OCI-LY1 (cell line): ENCODE measurements around the gene RRAS2.

Source experiments
- CTCF ChIP-seq: fragments of 200-600 bp; sonication (generic), shearing (Covaris generic); IDR thresholded peaks from 2 replicates; pipeline ENCODE4 v1.5.1; 2017; ENCODE audit warnings: mild to moderate bottlenecking, antibody characterized with exemption, low read length, moderate library complexity, mixed read lengths
- EZH2 ChIP-seq: fragments of 200-600 bp; sonication (generic), shearing (Covaris generic); IDR thresholded peaks from 2 replicates; pipeline ENCODE4 v1.8.0; 2017; ENCODE audit warnings: borderline replicate concordance, mixed run types, mild to moderate bottlenecking, antibody characterized with exemption, low read length, moderate library complexity, mixed read lengths

GRCh38 chr11:14381968-14382367 is 23.0 kb upstream of the RRAS2 start:
- TF ChIP-seq CTCF: no peak
- no peak for TF ChIP-seq EZH2
